DLD1 (cell line): ENCODE results near the gene ZCCHC18.

Source experiments
- in situ Hi-C: cut with HindIII; loops from 2 replicates; pipeline ENCODE4 v1.10.0; 2017; ENCODE audit warnings: low sequenced_read_pairs

The ZCCHC18 gene

GRCh38 chrX:104130808-104131207 lies 18.5 kb downstream of the ZCCHC18 start:
- in situ Hi-C loops = no loop called here

DNA sequence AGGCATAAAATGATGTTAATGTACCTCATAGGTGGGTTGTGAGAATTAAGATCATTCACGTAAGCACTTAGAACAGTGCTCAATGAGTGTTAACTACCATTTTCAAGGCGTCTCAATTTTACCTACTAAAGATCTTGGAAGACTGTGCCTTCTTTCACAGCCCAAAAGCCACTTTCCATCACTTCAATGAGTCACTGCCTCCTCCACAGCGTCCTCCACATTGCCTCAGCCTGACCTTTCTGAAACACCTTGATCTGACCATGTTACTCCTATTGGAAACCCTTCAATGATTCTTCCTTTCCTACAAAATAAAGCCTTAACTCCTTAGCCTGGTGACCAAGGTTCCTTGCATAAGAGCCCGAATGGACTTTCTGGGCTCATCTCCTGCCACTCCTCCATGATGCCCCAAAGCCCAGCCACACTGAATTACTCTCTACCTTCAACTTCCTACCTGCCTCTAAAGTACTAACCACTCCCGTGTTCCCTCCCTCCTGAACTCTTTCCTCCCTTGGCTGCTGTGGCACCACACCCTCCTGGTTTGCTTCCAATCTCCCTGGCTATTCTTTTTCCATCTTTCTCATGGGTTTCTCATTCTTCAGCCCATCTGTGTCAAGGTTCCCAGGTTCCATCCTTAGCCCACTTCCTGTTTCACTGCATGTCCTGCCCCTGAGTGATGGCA lies 22.4 kb downstream of the ZCCHC18 start:
- in situ Hi-C loops = no loop called here

DNA sequence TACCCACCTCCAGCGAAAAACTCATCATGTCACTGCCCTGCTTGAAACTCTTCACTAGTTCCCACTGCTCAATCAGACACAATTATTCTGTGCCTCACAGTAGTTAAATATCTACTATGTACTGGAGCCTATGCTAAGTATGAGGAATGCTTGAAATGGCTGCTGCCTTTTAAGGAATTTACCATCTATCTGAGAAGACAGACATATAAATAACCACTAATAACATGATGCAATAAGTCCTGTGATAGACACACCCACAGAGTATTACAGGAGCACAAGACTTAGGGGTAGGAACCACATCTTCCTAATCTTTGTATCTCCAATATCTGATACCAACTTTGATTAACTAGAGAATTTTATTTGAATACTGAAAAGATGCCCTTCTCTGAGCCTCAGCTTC lies 23.4 kb downstream of the ZCCHC18 start:
- in situ Hi-C loops = no loop called here

DNA sequence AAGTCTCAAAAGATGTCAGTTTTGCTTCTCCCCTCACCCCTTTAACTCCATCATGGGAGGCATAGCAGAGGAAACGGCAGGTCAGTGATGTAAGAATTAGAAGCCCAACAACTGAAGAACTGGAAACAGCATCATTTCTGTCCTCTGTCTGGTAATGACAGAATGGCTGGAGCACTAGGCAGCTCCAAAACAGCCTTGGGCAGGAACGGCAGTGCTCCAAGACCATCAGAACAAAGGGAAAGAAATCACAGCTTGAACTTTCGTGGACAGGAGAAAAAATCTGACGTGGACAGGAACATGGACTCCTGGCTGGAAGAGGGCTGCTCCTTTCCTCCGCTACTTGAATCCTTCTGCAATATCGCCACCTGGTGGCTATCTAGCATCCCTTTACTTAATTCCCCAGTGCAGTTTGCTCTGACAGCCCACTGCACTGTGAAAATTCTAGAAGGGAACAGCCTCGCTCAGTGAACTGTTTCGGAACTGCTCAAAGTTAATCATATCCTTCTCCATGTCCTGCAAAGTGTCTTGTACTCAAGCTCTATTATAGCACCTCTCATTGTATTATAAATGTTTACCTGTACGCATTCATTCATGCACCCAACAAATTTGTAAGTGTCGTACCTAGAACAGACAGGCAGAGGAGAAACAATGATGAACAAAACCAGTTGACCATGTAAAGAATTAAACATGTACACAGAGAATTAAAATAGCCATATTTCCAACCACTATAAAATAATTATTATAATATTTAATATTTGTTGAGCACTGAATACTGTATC lies 24.1 kb downstream of the ZCCHC18 start:
- in situ Hi-C loops = no loop called here

DNA sequence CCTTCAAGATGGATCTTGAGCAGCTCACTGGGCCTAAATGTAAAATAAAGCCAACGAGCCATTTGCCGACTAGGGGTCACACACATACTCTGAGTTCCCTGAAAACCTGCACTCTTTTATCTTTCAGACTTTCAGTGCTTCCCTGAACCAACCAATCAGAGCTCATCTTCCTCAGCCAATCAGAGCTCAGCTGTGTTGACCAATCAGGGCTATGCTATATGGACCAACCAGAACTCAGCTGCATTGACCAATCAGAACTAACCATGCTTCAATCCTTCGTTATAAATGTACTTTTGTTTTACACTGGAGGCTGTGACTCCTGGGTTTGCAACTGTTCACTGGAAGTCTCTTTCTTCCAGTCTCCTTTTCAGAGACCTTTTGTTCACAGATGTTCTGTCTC lies 25.2 kb downstream of the ZCCHC18 start:
- in situ Hi-C loops = no loop called here

GRCh38 chrX:104141087-104141760 lies 28.9 kb downstream of the ZCCHC18 start:
- in situ Hi-C loops = no loop called here

- in situ Hi-C loops = no loop called here
These were observed 38.7 kb downstream of the ZCCHC18 start for GRCh38 chrX:104151037-104151436.

GRCh38 chrX:104156630-104157529 lies 44.6 kb downstream of the ZCCHC18 start, which contains the start of gene SLC25A53:
TSS of gene SLC25A53 (minus strand) at chrX:104157009. CDS start at chrX:104105257, 51,752 bp downstream.
- in situ Hi-C loops = no loop called here
